ENCODE results near the gene CDRT15L2.
"Not testable (repeated sequence)": the region's sequence is repeated elsewhere in the genome, so short reads cannot be mapped to it uniquely, and the experiment has no call there.

GRCh38 chr17:20565245-20565644, 14.3 kb upstream of the CDRT15L2 start:
- TF ChIP-seq CTCF (IDR thresholded peaks at IDR 0.05 in 8 of 11, conservative IDR thresholded peaks at IDR 0.05 in 3 of 11); POLR2AphosphoS5 (IDR thresholded peaks at IDR 0.05); POLR2A (IDR thresholded peaks at IDR 0.05): not testable (repeated sequence)
